Measurements from ENCODE around the gene SNX22.

- no peak for TF ChIP-seq POLR2A (IDR thresholded peaks at IDR 0.05)
- TF ChIP-seq CTCF (IDR thresholded peaks at IDR 0.05): no peak
Measured at GRCh38 chr15:64155802-64156651, 4.5 kb downstream of the SNX22 start.

All from lower leg skin (tissue), 3 donors.